Measurements from ENCODE around the gene STMN3.

GRCh38 chr20:63693733-63694583 is 40.7 kb upstream of the STMN3 start:
- TF ChIP-seq MXI1 (IDR thresholded peaks at IDR 0.05; ENCODE audit: low read depth, low read length) (no peak), EZH2phosphoT487 (IDR thresholded peaks at IDR 0.05; ENCODE audit: borderline replicate concordance, low read depth) (no peak), CTCF (IDR thresholded peaks at IDR 0.05) (no peak), RAD21 (IDR thresholded peaks at IDR 0.05; ENCODE audit: low read length) (no peak), YY1 (IDR thresholded peaks at IDR 0.05; ENCODE audit: low read depth) (no peak), RCOR1 (IDR thresholded peaks at IDR 0.05; ENCODE audit: low read length) (no peak)
